ENCODE results near the gene GALNT13. TPM values are rescaled to one million over a fixed set of nuclear protein-coding genes. Genes with fewer than 3 reads are reported as not detected.

GALNT13 gene
- total and polyA plus RNA-seq, 10 of the 15 experiments (the other 5 are each of a cell fraction or from before 2014, with no cell fraction given), result 0.04 TPM; not detected in 9

- H2AFZ ChIP-seq (ENCODE audit: control insufficient read depth, low read depth, low read length), result no peak overlapping the region
- BruUV-seq (replicated peaks), result no TSS peak
- RAD21 ChIA-PET (ENCODE audit: unreplicated experiment), result interaction anchor here (0.8 kb wide), 1 partner anchor 855 kb away, joined by 3 read pairs; no protein-coding TSS in a partner anchor
- in situ Hi-C loops (cut with MboI) (no loop called here), intact Hi-C loops (cut with micrococcal nuclease; ENCODE audit: unreplicated experiment) (loop anchor here (10.0 kb wide), 5 partner anchors 591 to 1621 kb away; no protein-coding TSS in a partner anchor)
- no peaks in the 10 kb centered on the region for H3K4me1 ChIP-seq (ENCODE audit: control insufficient read depth, insufficient read depth, low read length)
- TF ChIP-seq BMI1 (IDR thresholded peaks at IDR 0.05; ENCODE audit: borderline replicate concordance), result no peak
- peak in 2 of 3 experiments; percentile 9 to 19; a peak in 2 of 6 replicates for TF ChIP-seq CTCF (IDR thresholded peaks at IDR 0.05 in 2 of 3, conservative IDR thresholded peaks at IDR 0.05 in 1 of 3; ENCODE audit: control insufficient read depth in 2 of 3, extremely low read depth in 1 of 3, insufficient read depth in 1 of 3, low read depth in 3 of 3, low read length in 3 of 3)
- TF ChIP-seq TCF7 (IDR thresholded peaks at IDR 0.05; ENCODE audit: borderline replicate concordance), result no peak
- no peak for TF ChIP-seq GABPA (IDR thresholded peaks at IDR 0.05; ENCODE audit: low read depth)
- no peak for TF ChIP-seq NRF1 (conservative IDR thresholded peaks at IDR 0.05; ENCODE audit: low read depth, low read length)
- peak; percentile 35; the same call in 1 of the 2 replicates for TF ChIP-seq RAD21 (IDR thresholded peaks at IDR 0.05; ENCODE audit: insufficient read depth, low read depth, low read length)
- TF ChIP-seq STAT3 (IDR thresholded peaks at IDR 0.05; ENCODE audit: low read depth, low read length), result no peak
- TF ChIP-seq RFX5 (IDR thresholded peaks at IDR 0.05; ENCODE audit: low read depth, low read length), result no peak
- no peak for TF ChIP-seq KDM1A (IDR thresholded peaks at IDR 0.05; ENCODE audit: borderline replicate concordance)
- no peak for TF ChIP-seq ZNF687 (IDR thresholded peaks at IDR 0.05)
- no peak for TF ChIP-seq MYB (IDR thresholded peaks at IDR 0.05; ENCODE audit: borderline replicate concordance, low read depth, low read length)
- no peak for TF ChIP-seq ZNF217 (IDR thresholded peaks at IDR 0.05)
- SMC1A ChIA-PET (ENCODE audit: uncharacterized antibody, unreplicated experiment), result interaction anchor here (0.8 kb wide), 1 partner anchor 44 kb away, joined by 3 read pairs; no protein-coding TSS in a partner anchor
- H3K36me3 ChIP-seq (ENCODE audit: control insufficient read depth in 2 of 2, insufficient read depth in 2 of 2, low read length in 1 of 2), result no peaks in the 10 kb centered on the region
- H3K27ac ChIP-seq (ENCODE audit: control insufficient read depth, insufficient read depth), result no peak overlapping the region
- H3K9ac ChIP-seq (ENCODE audit: control insufficient read depth, insufficient read depth, low read length), result no peak overlapping the region
- 52% methylated on average over 7 of the region's 7 CpGs for WGBS (ENCODE audit: insufficient coverage, insufficient replicate concordance, low lambda C conversion rate, missing lambda C conversion rate)
- no peaks in the 10 kb centered on the region for H4K20me1 ChIP-seq (ENCODE audit: control insufficient read depth, insufficient read depth)
- H3K27me3 ChIP-seq (replicated peaks in 1 of 2; ENCODE audit: control insufficient read depth in 2 of 2, insufficient read depth in 2 of 2, low read length in 1 of 2), result no peaks in the 10 kb centered on the region
- DNase-seq (ENCODE audit: low read depth, low spot score), result no peak
- peak; percentile 73 for ATAC-seq
- no peak overlapping the region for H3K4me3 ChIP-seq
- POLR2A ChIA-PET, result no interaction called here
- H3K4me2 ChIP-seq (ENCODE audit: control insufficient read depth, insufficient read depth), result no peak overlapping the region
- FAIRE-seq, result no peak
- H3K9me3 ChIP-seq (replicated peaks; ENCODE audit: control insufficient read depth, insufficient read depth, low read length), result no peaks in the 10 kb centered on the region
- no peaks in the 10 kb centered on the region for H3K79me2 ChIP-seq (ENCODE audit: control insufficient read depth, insufficient read depth, low read length)
- CTCF ChIA-PET, result interaction anchor here (0.5 to 1.4 kb wide), 4 partner anchors 12 to 1512 kb away, joined by 3 to 5 read pairs (median 4); no protein-coding TSS in a partner anchor
Observed at GRCh38 chr2:154375579-154375931, 503.8 kb downstream of the GALNT13 start.

Data from GM12878 (cell line).